ENCODE measurements around the gene CLDN7.

The CLDN7 gene

DNA sequence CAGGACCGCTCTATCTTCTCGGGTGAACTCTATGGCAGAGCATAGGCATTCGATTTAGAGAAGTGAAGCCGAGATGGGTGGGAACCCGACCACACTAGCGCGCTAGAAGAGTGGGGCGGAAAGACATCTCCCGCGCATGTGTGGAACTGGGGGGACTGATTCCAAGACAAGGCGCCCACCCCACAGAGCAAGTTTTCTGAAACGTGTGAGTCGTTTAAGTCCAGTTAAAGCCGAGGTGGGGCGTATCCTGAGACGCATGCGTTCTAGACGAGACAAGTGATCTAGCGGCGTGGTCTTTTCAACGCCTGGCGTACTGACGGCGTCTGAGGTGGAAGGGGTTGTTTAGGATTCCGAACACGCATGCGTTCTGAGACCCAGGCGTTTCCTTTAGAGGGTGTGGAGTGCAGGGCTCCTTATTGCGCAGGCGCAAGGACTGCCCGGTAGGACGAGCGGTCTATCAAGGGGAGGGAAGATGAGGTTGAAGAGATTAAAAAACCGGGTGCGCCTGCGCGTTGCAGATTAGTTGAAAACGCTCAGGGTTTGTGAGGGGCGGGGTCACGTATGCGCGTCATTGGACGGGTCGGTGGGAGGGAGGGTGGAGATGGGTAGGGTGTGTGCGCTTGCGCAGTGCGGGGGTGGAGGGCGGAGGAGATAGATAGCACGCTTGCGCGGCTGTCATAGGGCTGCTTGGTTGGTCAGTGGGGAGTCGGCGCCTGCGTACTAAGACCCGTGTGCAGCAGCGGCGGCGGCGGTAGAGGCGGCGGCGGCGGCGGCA, 44.8 kb upstream of the CLDN7 start, which contains the start of gene EIF5A:
EIF5A (plus strand) TSS at position 718 of the 775 bp plus-strand sequence. CDS start 2,008 bp downstream, outside the sequence.
- Histone ChIP-seq H3K27me3 (replicated peaks; ENCODE audit: control insufficient read depth, insufficient read depth, low read length) (no peaks in the 10 kb centered on the region), H3K36me3 (ENCODE audit: control insufficient read depth, insufficient read depth, low read length) (peaks cover 20% of the 10 kb centered on the region), H3K4me3 (replicated peaks; ENCODE audit: low read depth, low read length) (peak within 1 kb of the TSS; percentile 96)
- peak; percentile 98 for DNase-seq (ENCODE audit: extremely low read depth, insufficient read length)
- no peak for TF ChIP-seq CTCF (IDR thresholded peaks at IDR 0.05; ENCODE audit: insufficient read depth, low read length, poor library complexity, severe bottlenecking)

GRCh38 chr17:7304179-7304578, 41.9 kb upstream of the CLDN7 start:
- H3K4me3 ChIP-seq (replicated peaks; ENCODE audit: low read depth, low read length): no peak overlapping the region
- TF ChIP-seq CTCF (IDR thresholded peaks at IDR 0.05; ENCODE audit: insufficient read depth, low read length, poor library complexity, severe bottlenecking): no peak
- H3K36me3 ChIP-seq (ENCODE audit: control insufficient read depth, insufficient read depth, low read length): no peaks in the 10 kb centered on the region
- no peaks in the 10 kb centered on the region for H3K27me3 ChIP-seq (replicated peaks; ENCODE audit: control insufficient read depth, insufficient read depth, low read length)
- no peak for DNase-seq (ENCODE audit: extremely low read depth, insufficient read length)

DNA sequence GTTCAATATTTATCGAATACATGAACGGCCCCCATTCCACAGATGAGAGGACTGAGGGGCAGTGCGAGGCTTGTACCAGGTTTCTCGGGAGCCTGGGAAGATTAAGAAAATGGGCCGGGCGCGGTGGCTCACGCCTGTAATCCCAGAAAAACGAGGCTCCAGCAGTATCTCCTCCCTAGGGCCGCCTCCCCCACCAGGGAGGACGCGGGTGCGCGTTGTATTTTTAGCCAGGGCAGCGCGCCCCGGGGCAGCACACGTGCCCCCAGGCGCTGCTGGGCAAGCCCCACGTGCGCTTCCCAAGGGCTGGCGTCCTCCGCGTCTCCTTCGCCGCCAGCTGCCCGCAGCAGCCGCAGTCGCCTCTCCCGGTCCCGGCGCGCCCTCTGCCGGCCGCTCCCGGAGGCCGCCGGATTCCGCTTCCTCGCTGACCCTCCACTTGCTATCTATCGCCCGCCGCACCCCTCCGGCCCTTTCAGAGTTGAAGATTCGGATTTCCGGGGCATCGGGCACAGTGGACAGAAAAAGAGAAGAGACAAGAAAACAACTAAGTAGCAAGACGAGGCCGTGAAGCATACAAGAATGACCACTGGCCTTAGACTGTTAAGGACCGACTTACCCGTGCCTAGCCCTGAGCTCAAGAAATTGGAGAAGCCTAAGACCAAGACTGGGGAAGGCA, 34.0 kb upstream of the CLDN7 start:
- DNase-seq (ENCODE audit: extremely low read depth, insufficient read length): peak; percentile 84
- Histone ChIP-seq H3K36me3 (ENCODE audit: control insufficient read depth, insufficient read depth, low read length) (no peaks in the 10 kb centered on the region), H3K4me3 (replicated peaks; ENCODE audit: low read depth, low read length) (no peak overlapping the region), H3K27me3 (replicated peaks; ENCODE audit: control insufficient read depth, insufficient read depth, low read length) (peaks cover 2% of the 10 kb centered on the region; the same call in 1 of the 2 replicates)
- TF ChIP-seq CTCF (IDR thresholded peaks at IDR 0.05; ENCODE audit: insufficient read depth, low read length, poor library complexity, severe bottlenecking): peak; percentile 78

GRCh38 chr17:7295230-7296180, 33.2 kb upstream of the CLDN7 start:
- TF ChIP-seq CTCF (IDR thresholded peaks at IDR 0.05; ENCODE audit: insufficient read depth, low read length, poor library complexity, severe bottlenecking): no peak
- no peak for DNase-seq (ENCODE audit: extremely low read depth, insufficient read length)
- Histone ChIP-seq H3K36me3 (ENCODE audit: control insufficient read depth, insufficient read depth, low read length) (no peaks in the 10 kb centered on the region), H3K27me3 (replicated peaks; ENCODE audit: control insufficient read depth, insufficient read depth, low read length) (peaks cover 2% of the 10 kb centered on the region; the same call in 1 of the 2 replicates), H3K4me3 (replicated peaks; ENCODE audit: low read depth, low read length) (no peak overlapping the region; the same call in 1 of the 2 replicates)

DNA sequence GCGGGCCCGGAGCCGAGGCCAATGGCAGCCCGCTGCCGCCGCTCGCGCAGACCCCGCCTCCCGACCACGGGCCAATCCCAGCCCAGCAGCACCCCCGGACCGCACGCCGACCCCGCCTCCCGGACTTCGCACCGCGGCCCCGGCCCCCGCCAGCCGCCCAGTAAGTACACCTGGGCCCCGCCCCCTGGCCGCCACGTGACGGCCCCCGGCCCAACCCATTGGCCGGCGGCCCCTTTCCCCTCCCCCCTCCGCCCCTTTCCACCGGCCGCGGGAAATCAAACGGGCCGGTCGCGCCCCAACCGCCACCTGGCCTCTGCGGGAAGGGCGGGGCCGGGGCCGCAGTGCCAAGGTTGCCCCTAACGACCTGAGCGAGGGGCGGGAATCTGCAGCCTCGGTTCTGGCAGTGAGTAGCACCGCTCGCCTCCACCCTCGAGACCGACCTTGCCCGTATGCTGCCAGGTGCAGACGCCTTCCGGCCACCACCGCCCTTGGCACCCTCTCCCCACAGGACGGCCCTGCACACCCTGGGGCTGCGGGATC, 32.4 kb upstream of the CLDN7 start, which contains the start of gene YBX2:
YBX2 (minus strand) TSS at position 26 of the 540 bp plus-strand sequence. CDS start 139 bp downstream, outside the sequence.
- H3K4me3 ChIP-seq (replicated peaks; ENCODE audit: low read depth, low read length): peak within 1 kb of the TSS; percentile 45
- TF ChIP-seq CTCF (IDR thresholded peaks at IDR 0.05; ENCODE audit: insufficient read depth, low read length, poor library complexity, severe bottlenecking): no peak
- peak; percentile 85 for DNase-seq (ENCODE audit: extremely low read depth, insufficient read length)
- peaks cover 2% of the 10 kb centered on the region; the same call in 1 of the 2 replicates for H3K27me3 ChIP-seq (replicated peaks; ENCODE audit: control insufficient read depth, insufficient read depth, low read length)
- no peaks in the 10 kb centered on the region for H3K36me3 ChIP-seq (ENCODE audit: control insufficient read depth, insufficient read depth, low read length)

All from GM06990 (cell line).